HG02852 (cell line): Measurements from ENCODE around the gene APBB2.
"Not testable (repeated sequence)": the region's sequence is repeated elsewhere in the genome, so short reads cannot be mapped to it uniquely, and the experiment has no call there.

Experiments
- ATAC-seq: cut with Tn5 transposase; IDR thresholded peaks from one replicate; pipeline ENCODE4 v1.9.1; 2021; ENCODE audit warnings: mild to moderate bottlenecking, moderate library complexity; ENCODE audit not compliant: unreplicated experiment

The APBB2 gene

DNA sequence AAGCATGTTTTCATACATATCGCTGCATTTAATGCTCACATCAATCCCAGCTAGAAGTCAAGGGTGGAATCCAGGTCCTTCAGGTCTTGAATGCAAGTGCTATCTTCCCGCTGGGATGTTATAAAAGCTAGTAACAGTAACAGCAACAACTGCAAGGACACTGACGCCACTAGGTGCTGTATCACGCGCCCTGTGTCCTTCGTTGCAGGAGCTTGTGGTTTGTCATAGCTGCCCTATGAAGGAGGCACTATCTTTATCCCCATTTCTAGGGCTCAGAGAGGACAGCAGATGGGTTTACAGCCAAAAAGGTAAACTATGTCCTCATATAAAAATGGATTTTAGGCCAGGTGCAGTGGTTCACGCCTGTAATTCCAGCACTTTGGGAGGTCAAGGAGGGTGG is 261.7 kb downstream of the APBB2 start:
- ATAC-seq = no peak

DNA sequence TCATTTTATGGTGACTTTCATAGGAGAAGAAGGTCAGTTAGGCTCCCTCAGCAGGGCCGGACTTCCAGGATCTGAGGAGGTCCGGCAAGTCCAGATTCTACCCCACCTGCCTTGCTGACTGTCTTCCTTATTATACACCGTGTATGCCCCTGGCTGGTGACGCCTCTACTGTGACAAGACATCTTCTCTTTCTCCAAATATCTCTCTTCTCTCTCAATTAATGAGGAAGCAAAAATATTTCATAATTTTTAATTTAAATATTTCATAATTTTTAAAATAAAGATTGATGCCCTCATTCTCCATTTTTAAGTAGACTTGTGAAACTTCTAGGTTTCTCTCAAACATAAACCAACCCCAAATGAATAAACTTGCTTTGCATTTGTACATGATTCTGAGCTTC is 262.1 kb downstream of the APBB2 start:
- no peak for ATAC-seq

- no peak for ATAC-seq
Observed at GRCh38 chr4:40951026-40951425, 263.3 kb downstream of the APBB2 start.

DNA sequence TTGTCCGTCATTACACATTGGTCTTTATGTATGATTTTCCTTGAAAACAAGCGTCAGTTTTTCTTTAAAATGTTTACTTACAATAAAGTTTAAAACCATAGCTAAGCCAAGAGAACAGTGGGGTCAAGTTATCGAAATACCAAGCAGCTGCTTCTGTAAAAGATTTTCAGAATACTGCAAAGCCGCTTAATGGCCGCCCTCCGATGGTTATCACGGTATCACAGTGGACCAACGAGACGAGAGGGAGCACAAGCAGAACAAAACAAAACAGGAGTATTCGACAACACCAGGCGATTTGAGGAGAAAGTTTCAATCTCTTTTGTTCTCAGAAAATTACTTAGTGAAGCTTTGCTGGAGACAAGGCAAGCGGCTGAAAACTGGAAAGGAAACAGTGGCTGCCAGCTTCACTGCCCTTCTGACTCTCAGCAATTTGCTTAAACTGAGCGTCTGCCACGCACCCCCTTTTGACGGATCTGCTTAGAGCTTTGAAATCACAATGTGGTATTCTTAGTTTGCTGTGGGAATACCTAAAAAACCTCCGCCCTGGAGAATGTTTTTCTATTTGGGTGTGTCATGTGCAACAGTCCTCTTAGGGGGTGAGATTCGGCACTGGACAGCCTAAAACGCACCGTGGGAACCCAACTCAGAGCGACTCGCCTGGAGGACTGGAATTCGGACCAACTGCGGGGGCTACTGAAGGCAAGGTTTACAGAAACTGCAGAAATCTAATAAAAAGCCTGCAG is 264.8 kb downstream of the APBB2 start:
- no peak for ATAC-seq

GRCh38 chr4:40948014-40948413 is 266.3 kb downstream of the APBB2 start:
- ATAC-seq = no peak

DNA sequence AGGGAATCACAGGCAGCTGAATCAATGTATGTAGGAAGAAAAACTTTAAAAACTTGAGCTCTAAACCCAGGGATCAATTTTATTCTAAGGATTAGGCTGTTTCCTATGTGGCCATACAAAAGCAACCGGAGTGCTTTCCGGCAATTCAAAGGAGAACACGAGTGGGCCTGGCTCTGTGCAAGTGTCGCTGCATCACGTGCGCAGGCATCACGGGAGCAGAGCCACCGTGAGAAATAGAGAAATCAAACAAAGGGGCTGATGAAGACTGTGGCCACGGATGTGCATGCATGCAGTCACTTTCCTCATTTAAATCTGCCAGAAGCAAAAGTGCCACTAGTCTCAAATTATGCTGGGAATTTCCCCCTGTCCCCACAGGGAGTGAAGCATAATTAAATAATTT is 267.7 kb downstream of the APBB2 start:
- no peak for ATAC-seq

- no peak for ATAC-seq
Observed at GRCh38 chr4:40940756-40941155, 273.6 kb downstream of the APBB2 start.

- ATAC-seq = no peak
Observed at GRCh38 chr4:40940317-40940741, 274.0 kb downstream of the APBB2 start.

- no peak for ATAC-seq
Observed at GRCh38 chr4:40939856-40940255, 274.5 kb downstream of the APBB2 start.

GRCh38 chr4:40938337-40938736 is 276.0 kb downstream of the APBB2 start:
- ATAC-seq = no peak

GRCh38 chr4:40937140-40937725 is 277.1 kb downstream of the APBB2 start:
- no peak for ATAC-seq

DNA sequence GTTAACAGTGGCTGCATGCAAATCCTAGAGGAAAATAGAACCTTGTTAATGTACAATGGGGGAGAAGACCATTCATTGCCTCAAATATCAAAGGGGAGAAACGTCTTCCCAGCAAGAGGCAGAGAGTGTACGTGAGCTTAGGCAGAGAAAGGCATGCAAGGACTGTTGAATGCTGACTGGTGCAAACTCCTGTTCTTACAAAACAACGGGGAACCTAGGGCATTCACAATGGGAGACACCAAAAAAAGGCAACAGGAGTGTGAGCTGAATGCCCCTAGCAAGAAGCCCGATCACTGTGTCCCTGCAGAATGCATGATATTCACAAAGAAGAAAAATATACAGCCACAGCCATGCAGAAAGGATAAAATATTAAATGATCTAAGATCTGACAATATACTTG is 279.7 kb downstream of the APBB2 start:
- ATAC-seq = no peak

GRCh38 chr4:40933272-40934053 is 280.9 kb downstream of the APBB2 start:
- ATAC-seq = no peak

DNA sequence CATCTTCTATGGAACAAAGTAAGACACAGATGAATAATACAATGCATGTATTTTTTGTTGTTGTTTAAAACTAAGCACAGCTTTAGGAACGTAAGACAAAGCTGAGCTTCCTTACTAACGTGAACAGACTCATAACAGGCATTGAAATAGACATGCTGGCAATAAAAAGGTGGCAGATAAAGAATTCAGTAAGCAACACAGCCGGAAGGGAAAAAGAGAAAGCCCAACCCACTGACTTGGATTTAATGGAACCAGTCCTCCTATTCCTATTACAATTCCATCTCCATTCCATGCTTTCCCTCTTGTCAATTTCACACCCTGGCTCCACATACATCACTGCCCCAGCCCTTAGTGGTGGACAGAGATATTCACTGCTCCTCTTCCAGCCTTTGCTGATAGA is 282.5 kb downstream of the APBB2 start:
- no peak for ATAC-seq

DNA sequence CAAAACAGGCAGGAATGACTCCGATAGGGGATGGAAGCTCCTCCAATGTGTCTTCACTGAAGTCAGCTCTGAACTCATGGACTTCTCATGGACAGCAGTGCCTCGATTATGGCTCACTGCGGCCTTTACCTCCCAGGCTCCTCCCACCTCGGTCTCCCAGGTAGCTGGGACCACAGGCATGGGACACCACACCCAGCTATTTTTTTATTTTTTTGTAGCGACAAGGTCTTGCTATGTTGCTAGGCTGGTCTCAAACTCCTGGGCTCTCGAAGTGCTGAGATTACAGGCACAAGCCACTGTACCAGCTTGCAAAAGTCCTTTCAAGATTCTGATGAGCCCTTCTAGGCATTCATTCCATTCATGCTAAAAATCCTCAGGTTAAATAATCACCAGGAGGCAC is 283.1 kb downstream of the APBB2 start:
- no peak for ATAC-seq

DNA sequence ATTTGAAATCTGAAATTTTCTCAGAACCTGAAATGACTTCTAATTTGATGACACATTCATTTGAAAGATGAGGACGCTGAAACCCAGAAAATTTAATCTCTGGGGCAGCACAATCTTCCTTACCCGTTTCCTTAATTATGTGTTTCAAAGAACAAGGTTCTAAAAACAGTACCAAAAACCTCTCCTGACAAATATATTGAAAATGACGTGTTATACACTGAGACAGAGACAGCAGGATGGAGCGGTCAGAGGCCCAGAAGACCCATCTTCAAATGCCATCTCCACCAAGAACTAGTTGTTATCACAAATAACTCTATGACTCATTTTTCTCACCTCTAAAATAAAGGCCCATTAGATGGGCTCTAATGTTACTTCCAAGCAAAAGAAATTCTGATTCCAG is 287.3 kb downstream of the APBB2 start:
- ATAC-seq = no peak

- no peak for ATAC-seq
Observed at GRCh38 chr4:40924793-40925117, 289.6 kb downstream of the APBB2 start.

GRCh38 chr4:40924096-40924792 is 290.1 kb downstream of the APBB2 start:
- peak; percentile 73 for ATAC-seq

GRCh38 chr4:40923316-40924095 is 290.8 kb downstream of the APBB2 start:
- ATAC-seq = no peak

GRCh38 chr4:40919976-40920375 is 294.4 kb downstream of the APBB2 start:
- not testable (repeated sequence) for ATAC-seq

DNA sequence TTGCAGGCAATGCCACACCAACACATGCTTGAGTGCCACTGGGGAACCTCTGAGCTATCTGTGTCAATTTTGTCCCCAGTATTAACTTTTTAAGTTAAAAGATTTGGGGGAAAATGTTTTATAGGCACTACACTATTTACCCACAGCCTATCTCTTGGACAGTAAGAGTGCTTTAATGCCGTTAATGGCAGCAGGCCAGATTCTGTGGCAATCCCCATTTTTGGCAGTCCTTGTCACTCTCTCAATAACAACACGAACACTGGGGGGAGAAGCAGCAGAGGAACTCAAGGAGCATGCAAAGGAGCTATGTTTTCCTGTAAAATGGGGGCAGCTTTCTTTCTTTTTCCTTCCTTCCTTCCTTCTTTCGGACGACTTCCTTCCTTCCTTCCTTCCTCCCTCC is 296.0 kb downstream of the APBB2 start:
- no peak for ATAC-seq
